Immature natural killer cell (primary cell): Measurements from ENCODE around the gene PIRT. TPM values are rescaled to one million over a fixed set of nuclear protein-coding genes. Genes with fewer than 3 reads are reported as not detected.

Source experiments
- polyA plus RNA-seq, 3 donors: library from polyadenylated mRNA; unstranded; fragments of 300-500 nt; fragmentation: Illumina TruSeq; gene quantifications; one replicate each; pipeline ENCODE4 v1.2.3, GENCODE V29; 2021

The PIRT gene
- polyA plus RNA-seq, 3 donors from 2014 or later, result not detected

Other genes starting within 250 kb of the PIRT start
- 1 to 10 TPM in 1 of 3 donors, under 1 TPM in 1, not detected in 1; 0.39 to 1.6 TPM for gene MYH3, start 180.8 kb downstream of the PIRT start, polyA plus RNA-seq
- 10 to 100 TPM in 2 of 3 donors, 1 to 10 TPM in 1; 9.1 to 18.3 (median 14.2) TPM for gene SCO1, start 140.6 kb downstream of the PIRT start, polyA plus RNA-seq
- 10 to 100 TPM; 12.7 to 18.4 (median 12.7) TPM for gene ADPRM, start 140.5 kb downstream of the PIRT start, polyA plus RNA-seq
- gene TMEM220, start 108.1 kb downstream of the PIRT start, polyA plus RNA-seq, result 1 to 10 TPM; 4.4 to 9.4 (median 7.8) TPM
- gene TMEM238L, start 34.0 kb downstream of the PIRT start, polyA plus RNA-seq, result not detected